ENCODE measurements around the gene STX18. TPM values are rescaled to one million over a fixed set of nuclear protein-coding genes. Genes with fewer than 3 reads are reported as not detected.

STX18 gene
- total and polyA plus RNA-seq, 10 of the 15 experiments (the other 5 are each of a cell fraction or from before 2014, with no cell fraction given) = 8.2 to 46.6 (median 31.1) TPM

DNA sequence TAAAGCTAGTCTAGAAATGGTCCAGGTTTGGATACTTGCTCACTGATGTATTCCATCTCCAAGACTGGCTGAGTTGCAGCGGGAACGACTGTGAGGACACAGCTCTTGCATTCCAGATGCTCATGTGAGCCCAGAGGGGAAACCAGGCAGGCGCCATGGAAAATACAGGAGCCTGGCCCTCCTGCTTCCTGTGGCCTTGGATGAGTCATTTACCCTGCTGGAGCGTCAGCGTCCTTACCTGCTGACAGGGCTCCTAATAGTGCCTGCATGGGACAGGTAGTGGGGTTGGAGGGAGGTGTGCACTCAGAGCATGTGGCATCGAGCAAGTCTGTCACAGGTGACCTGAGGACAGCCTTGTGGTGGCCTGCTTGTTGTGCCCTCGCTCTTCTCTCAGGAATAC lies 85.5 kb downstream of the STX18 start:
- Histone ChIP-seq H4K20me1 (ENCODE audit: control insufficient read depth, insufficient read depth) (no peaks in the 10 kb centered on the region), H3K9ac (ENCODE audit: control insufficient read depth, insufficient read depth, low read length) (no peak overlapping the region), H3K4me3 (no peak overlapping the region), H3K79me2 (ENCODE audit: control insufficient read depth, insufficient read depth, low read length) (no peaks in the 10 kb centered on the region), H3K4me2 (ENCODE audit: control insufficient read depth, insufficient read depth) (no peak overlapping the region), H3K27ac (ENCODE audit: control insufficient read depth, insufficient read depth) (no peak overlapping the region), H3K27me3 (replicated peaks in 1 of 2; ENCODE audit: control insufficient read depth in 2 of 2, insufficient read depth in 2 of 2, low read length in 1 of 2) (no peaks in the 10 kb centered on the region), H3K36me3 (ENCODE audit: control insufficient read depth in 2 of 2, insufficient read depth in 2 of 2, low read length in 1 of 2) (peaks cover 14 to 16% of the 10 kb centered on the region in 2 experiments; a peak in 3 of 4 replicates), H2AFZ (ENCODE audit: control insufficient read depth, low read depth, low read length) (no peak overlapping the region), H3K9me3 (replicated peaks; ENCODE audit: control insufficient read depth, insufficient read depth, low read length) (no peaks in the 10 kb centered on the region), H3K4me1 (ENCODE audit: control insufficient read depth, insufficient read depth, low read length) (no peaks in the 10 kb centered on the region)
- 97% methylated on average over 7 of the region's 7 CpGs for WGBS (ENCODE audit: insufficient coverage, insufficient replicate concordance, low lambda C conversion rate, missing lambda C conversion rate)
- TF ChIP-seq, protein P1, sequence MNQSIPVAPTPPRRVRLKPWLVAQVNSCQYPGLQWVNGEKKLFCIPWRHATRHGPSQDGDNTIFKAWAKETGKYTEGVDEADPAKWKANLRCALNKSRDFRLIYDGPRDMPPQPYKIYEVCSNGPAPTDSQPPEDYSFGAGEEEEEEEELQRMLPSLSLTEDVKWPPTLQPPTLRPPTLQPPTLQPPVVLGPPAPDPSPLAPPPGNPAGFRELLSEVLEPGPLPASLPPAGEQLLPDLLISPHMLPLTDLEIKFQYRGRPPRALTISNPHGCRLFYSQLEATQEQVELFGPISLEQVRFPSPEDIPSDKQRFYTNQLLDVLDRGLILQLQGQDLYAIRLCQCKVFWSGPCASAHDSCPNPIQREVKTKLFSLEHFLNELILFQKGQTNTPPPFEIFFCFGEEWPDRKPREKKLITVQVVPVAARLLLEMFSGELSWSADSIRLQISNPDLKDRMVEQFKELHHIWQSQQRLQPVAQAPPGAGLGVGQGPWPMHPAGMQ (IDR thresholded peaks at IDR 0.05; ENCODE audit: borderline replicate concordance) = no peak
- FAIRE-seq (no peak), DNase-seq (ENCODE audit: low read depth, low spot score) (no peak), ATAC-seq (no peak)
- BruUV-seq (replicated peaks) = no TSS peak
- ChIA-PET POLR2A (no interaction called here), RAD21 (ENCODE audit: unreplicated experiment) (no interaction called here), CTCF (interaction anchor here (0.7 kb wide), 1 partner anchor 109 kb away, joined by 3 read pairs; no protein-coding TSS in a partner anchor), SMC1A (ENCODE audit: uncharacterized antibody, unreplicated experiment) (no interaction called here)
- intact Hi-C loops (cut with micrococcal nuclease; ENCODE audit: unreplicated experiment) (no loop called here), in situ Hi-C loops (cut with MboI) (no loop called here)

DNA sequence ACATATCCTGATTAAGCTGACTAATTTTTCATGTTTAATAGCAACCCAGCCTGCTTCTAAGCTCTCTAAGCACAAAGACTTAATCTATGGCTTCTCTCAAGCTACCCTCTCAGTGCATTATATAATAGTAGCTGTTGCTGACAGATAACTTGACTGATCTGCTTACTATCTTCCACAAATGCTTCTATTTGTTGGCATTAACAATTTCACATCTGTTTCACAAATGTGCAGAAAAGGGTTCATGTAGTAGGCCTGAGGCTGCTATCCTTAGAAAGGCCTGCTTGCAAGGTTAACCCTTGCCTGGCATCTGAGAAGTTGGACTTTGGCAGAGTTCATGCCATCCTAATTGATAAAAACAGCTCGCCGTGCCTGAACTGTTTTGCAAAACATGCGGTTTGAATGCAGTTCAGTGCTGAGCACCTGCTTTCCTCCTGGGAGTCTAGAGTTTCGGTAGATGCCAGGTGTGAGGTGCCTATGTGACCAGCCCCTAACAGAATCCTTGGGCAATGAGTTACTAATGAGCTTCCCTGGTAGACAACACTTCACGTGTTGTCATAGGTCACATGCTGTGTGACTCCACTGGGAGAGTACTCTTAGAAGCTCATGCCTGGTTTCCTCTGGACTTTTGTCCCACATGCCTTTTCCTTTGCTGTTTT lies 86.5 kb downstream of the STX18 start:
- Histone ChIP-seq H3K27ac (ENCODE audit: control insufficient read depth, insufficient read depth) (no peak overlapping the region), H3K27me3 (replicated peaks in 1 of 2; ENCODE audit: control insufficient read depth in 2 of 2, insufficient read depth in 2 of 2, low read length in 1 of 2) (no peaks in the 10 kb centered on the region), H3K9me3 (replicated peaks; ENCODE audit: control insufficient read depth, insufficient read depth, low read length) (no peaks in the 10 kb centered on the region), H2AFZ (ENCODE audit: control insufficient read depth, low read depth, low read length) (no peak overlapping the region), H3K79me2 (ENCODE audit: control insufficient read depth, insufficient read depth, low read length) (no peaks in the 10 kb centered on the region), H3K4me2 (ENCODE audit: control insufficient read depth, insufficient read depth) (no peak overlapping the region), H3K36me3 (ENCODE audit: control insufficient read depth in 2 of 2, insufficient read depth in 2 of 2, low read length in 1 of 2) (peaks cover 14 to 16% of the 10 kb centered on the region in 2 experiments; a peak in 3 of 4 replicates), H4K20me1 (ENCODE audit: control insufficient read depth, insufficient read depth) (no peaks in the 10 kb centered on the region), H3K9ac (ENCODE audit: control insufficient read depth, insufficient read depth, low read length) (no peak overlapping the region), H3K4me1 (ENCODE audit: control insufficient read depth, insufficient read depth, low read length) (no peaks in the 10 kb centered on the region), H3K4me3 (no peak overlapping the region)
- FAIRE-seq (no peak), ATAC-seq (peak; percentile 47), DNase-seq (ENCODE audit: low read depth, low spot score) (peak; percentile 39)
- RAD21 ChIA-PET (ENCODE audit: unreplicated experiment) = no interaction called here
- 49% methylated on average over 5 of the region's 5 CpGs for WGBS (ENCODE audit: insufficient coverage, insufficient replicate concordance, low lambda C conversion rate, missing lambda C conversion rate)
- in situ Hi-C loops (cut with MboI) = no loop called here
- intact Hi-C loops (cut with micrococcal nuclease; ENCODE audit: unreplicated experiment) = no loop called here
- BruUV-seq (replicated peaks) = no TSS peak
- CTCF ChIA-PET = no interaction called here
- POLR2A ChIA-PET = no interaction called here
- SMC1A ChIA-PET (ENCODE audit: uncharacterized antibody, unreplicated experiment) = interaction anchor here (0.9 to 1.7 kb wide), 5 partner anchors 15 to 138 kb away, joined by 3 to 5 read pairs (median 3); no protein-coding TSS in a partner anchor
- TF ChIP-seq RAD51 (IDR thresholded peaks at IDR 0.05) (no peak), PML (IDR thresholded peaks at IDR 0.05; ENCODE audit: low read length) (no peak), BACH1 (IDR thresholded peaks at IDR 0.05; ENCODE audit: borderline replicate concordance) (no peak), PAX8 (IDR thresholded peaks at IDR 0.05) (no peak), MTA2 (IDR thresholded peaks at IDR 0.05; ENCODE audit: low read depth) (no peak), SMC3 (IDR thresholded peaks at IDR 0.05; ENCODE audit: borderline replicate concordance, low read length) (no peak), SP1 (IDR thresholded peaks at IDR 0.05; ENCODE audit: low read depth, low read length) (no peak), HDAC2 (IDR thresholded peaks at IDR 0.05) (no peak), FOS (IDR thresholded peaks at IDR 0.05; ENCODE audit: borderline replicate concordance, extremely low read depth, insufficient read length) (no peak), PAX5 (IDR thresholded peaks at IDR 0.05; ENCODE audit: borderline replicate concordance, low read depth, low read length) (no peak), MEF2B (IDR thresholded peaks at IDR 0.05; ENCODE audit: partially characterized antibody, poor library complexity, severe bottlenecking) (no peak), RUNX3 (IDR thresholded peaks at IDR 0.05; ENCODE audit: low read length) (no peak), IKZF2 (IDR thresholded peaks at IDR 0.05) (no peak), SRF (IDR thresholded peaks at IDR 0.05; ENCODE audit: low read depth in 2 of 2, low read length in 2 of 2) (no peak)
- TF ChIP-seq, protein P2, sequence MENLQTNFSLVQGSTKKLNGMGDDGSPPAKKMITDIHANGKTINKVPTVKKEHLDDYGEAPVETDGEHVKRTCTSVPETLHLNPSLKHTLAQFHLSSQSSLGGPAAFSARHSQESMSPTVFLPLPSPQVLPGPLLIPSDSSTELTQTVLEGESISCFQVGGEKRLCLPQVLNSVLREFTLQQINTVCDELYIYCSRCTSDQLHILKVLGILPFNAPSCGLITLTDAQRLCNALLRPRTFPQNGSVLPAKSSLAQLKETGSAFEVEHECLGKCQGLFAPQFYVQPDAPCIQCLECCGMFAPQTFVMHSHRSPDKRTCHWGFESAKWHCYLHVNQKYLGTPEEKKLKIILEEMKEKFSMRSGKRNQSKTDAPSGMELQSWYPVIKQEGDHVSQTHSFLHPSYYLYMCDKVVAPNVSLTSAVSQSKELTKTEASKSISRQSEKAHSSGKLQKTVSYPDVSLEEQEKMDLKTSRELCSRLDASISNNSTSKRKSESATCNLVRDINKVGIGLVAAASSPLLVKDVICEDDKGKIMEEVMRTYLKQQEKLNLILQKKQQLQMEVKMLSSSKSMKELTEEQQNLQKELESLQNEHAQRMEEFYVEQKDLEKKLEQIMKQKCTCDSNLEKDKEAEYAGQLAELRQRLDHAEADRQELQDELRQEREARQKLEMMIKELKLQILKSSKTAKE (IDR thresholded peaks at IDR 0.05; ENCODE audit: low read depth, poor library complexity, severe bottlenecking) = no peak
